ENCODE data around the gene TLX2. TPM values are rescaled to one million over a fixed set of nuclear protein-coding genes. Genes with fewer than 3 reads are reported as not detected.

TLX2 gene
- total RNA-seq, 1 experiment from 2014 or later: not detected

GRCh38 chr2:74516650-74517049 is 2.4 kb downstream of the TLX2 start:
- no peak for DNase-seq (ENCODE audit: low read depth, low spot score)

GRCh38 chr2:74522516-74522915 is 8.3 kb downstream of the TLX2 start:
- no TSS peak for BruUV-seq (replicated peaks)
- ChIA-PET CTCF (no interaction called here), POLR2A (interaction anchor here (0.6 kb wide), 1 partner anchor 343 kb away, joined by 11 read pairs; no protein-coding TSS in a partner anchor)
- Histone ChIP-seq H3K9me3 (ENCODE audit: control insufficient read depth, insufficient read depth, low read depth, low read length) (no peaks in the 10 kb centered on the region), H3K4me1 (ENCODE audit: control insufficient read depth, insufficient read depth, low read length) (no peaks in the 10 kb centered on the region), H3K27ac (ENCODE audit: low read length) (no peak overlapping the region), H3K36me3 (ENCODE audit: control insufficient read depth, insufficient read depth, low read length) (no peaks in the 10 kb centered on the region), H3K4me3 (ENCODE audit: low read depth in 2 of 2, low read length in 2 of 2) (no peak overlapping the region), H3K27me3 (ENCODE audit: control insufficient read depth, insufficient read depth, low read length) (no peaks in the 10 kb centered on the region)
- no peak for DNase-seq (ENCODE audit: low read depth, low spot score)
- intact Hi-C loops (cut with micrococcal nuclease; ENCODE audit: unreplicated experiment) (no loop called here), in situ Hi-C loops (cut with HindIII; ENCODE audit: low pct_unique_long_range_greater_than_20kb, low sequenced_read_pairs) (no loop called here)
- no peak for ATAC-seq
- no peak for TF ChIP-seq POLR2AphosphoS5 (IDR thresholded peaks at IDR 0.05; ENCODE audit: low read depth, low read length)
- TF ChIP-seq TCF7L2 (IDR thresholded peaks at IDR 0.05; ENCODE audit: low read depth, low read length): no peak
- no peak for TF ChIP-seq CTCF (IDR thresholded peaks at IDR 0.05)
- no peak for TF ChIP-seq SIN3A (IDR thresholded peaks at IDR 0.05; ENCODE audit: borderline replicate concordance, insufficient read depth, low read depth, low read length)
- no peak for TF ChIP-seq REST (IDR thresholded peaks at IDR 0.05; ENCODE audit: insufficient read depth in 1 of 2, low read depth in 2 of 2, low read length in 1 of 2)

More at GRCh38 chr2:74516650-74517049, 2.4 kb downstream of the TLX2 start:
- in situ Hi-C loops (cut with HindIII; ENCODE audit: low pct_unique_long_range_greater_than_20kb, low sequenced_read_pairs) (no loop called here), intact Hi-C loops (cut with micrococcal nuclease; ENCODE audit: unreplicated experiment) (no loop called here)
- BruUV-seq (replicated peaks): no TSS peak
- Histone ChIP-seq H3K27ac (ENCODE audit: low read length) (no peak overlapping the region), H3K4me1 (ENCODE audit: control insufficient read depth, insufficient read depth, low read length) (no peaks in the 10 kb centered on the region), H3K4me3 (ENCODE audit: low read depth in 2 of 2, low read length in 2 of 2) (no peak overlapping the region), H3K27me3 (ENCODE audit: control insufficient read depth, insufficient read depth, low read length) (no peaks in the 10 kb centered on the region), H3K9me3 (ENCODE audit: control insufficient read depth, insufficient read depth, low read depth, low read length) (no peaks in the 10 kb centered on the region), H3K36me3 (ENCODE audit: control insufficient read depth, insufficient read depth, low read length) (no peaks in the 10 kb centered on the region)
- no peak for TF ChIP-seq SIN3A (IDR thresholded peaks at IDR 0.05; ENCODE audit: borderline replicate concordance, insufficient read depth, low read depth, low read length)
- TF ChIP-seq POLR2AphosphoS5 (IDR thresholded peaks at IDR 0.05; ENCODE audit: low read depth, low read length): no peak
- no peak for TF ChIP-seq REST (IDR thresholded peaks at IDR 0.05; ENCODE audit: insufficient read depth in 1 of 2, low read depth in 2 of 2, low read length in 1 of 2)
- TF ChIP-seq TCF7L2 (IDR thresholded peaks at IDR 0.05; ENCODE audit: low read depth, low read length): no peak
- TF ChIP-seq CTCF (IDR thresholded peaks at IDR 0.05): no peak
- CTCF ChIA-PET: no interaction called here
- POLR2A ChIA-PET: no interaction called here
- ATAC-seq: no peak

Measured in Panc1 (cell line).